HepG2 (cell line): ENCODE results near the gene KDM5B. TPM values are rescaled to one million over a fixed set of nuclear protein-coding genes. Genes with fewer than 3 reads are reported as not detected.

ENCODE experiments used
- ATAC-seq: fragments of 200-7000 bp; cut with Tn5 transposase; 3 replicates; pipeline ENCODE4 v1.9.1; 2020; ENCODE audit warnings: mild to moderate bottlenecking, moderate library complexity
- BruUV-seq: library from RNA; stranded (reverse); fragments of 400-500 nt; replicated peaks from 2 replicates; lab custom pipeline; 2021; lab: Mats Ljungman, UMichigan
- CTCF ChIA-PET: fragments of 300-600 bp; formaldehyde crosslinking; extraction: SDS; loops from one replicate; lab custom pipeline; 2021; ENCODE audit warnings: low total read pairs, inconsistent platforms, low intra/inter-chr PET ratio; lab: Yijun Ruan, JAX
- POLR2A ChIA-PET: fragments of 350-600 bp; sonication (Branson Sonifier 250); formaldehyde crosslinking; loops from one replicate; lab custom pipeline; 2020; ENCODE audit warnings: antibody characterized with exemption, inconsistent platforms; lab: Yijun Ruan, JAX
- DNase-seq: peaks from one replicate; pipeline ENCODE4 v3.0.0-alpha.2; 2015; ENCODE audit warnings: low spot score
- FAIRE-seq: peaks from 3 replicates; lab custom pipeline; 2011; peaks lifted over from hg19 to GRCh38; lab: Jason Lieb, UNC
- H2AFZ ChIP-seq: one replicate; pipeline ENCODE4 v1.6.1; 2011; ENCODE audit warnings: low read length, inconsistent platforms
- H3K27ac ChIP-seq: fragments of 300-600 bp; 3 replicates; pipeline ENCODE4 v1.8.0; 2011; ENCODE audit warnings: mixed run types, mild to moderate bottlenecking, mixed read lengths, low read length, inconsistent platforms; ENCODE audit not compliant: insufficient read depth; ENCODE audit errors: extremely low read length
- H3K27me3 ChIP-seq, 2 experiments: fragments of 200-600 bp in 1 of 2; 2 replicates in 1 of 2; 3 replicates in 1 of 2; pipeline versions ENCODE4 v1.6.0 to v1.8.0; 2011; ENCODE audit warnings: low read length in 2 of 2, mild to moderate bottlenecking in 2 of 2, moderate library complexity in 2 of 2, inconsistent platforms in 1 of 2; ENCODE audit not compliant: insufficient read depth in 2 of 2, control insufficient read depth in 1 of 2
- H3K36me3 ChIP-seq, 2 experiments: fragments of 200-600 bp in 1 of 2; replicated peaks in 1 of 2; 2 replicates in 1 of 2; 3 replicates in 1 of 2; pipeline versions ENCODE4 v1.5.1 to v1.8.0; 2011; ENCODE audit warnings: low read length in 2 of 2, inconsistent platforms in 1 of 2; ENCODE audit not compliant: insufficient read depth in 2 of 2, control insufficient read depth in 1 of 2
- H3K4me1 ChIP-seq: 2 replicates; pipeline ENCODE4 v1.5.1; 2012; ENCODE audit warnings: low read length, inconsistent platforms; ENCODE audit not compliant: insufficient read depth
- H3K4me2 ChIP-seq: 2 replicates; pipeline ENCODE4 v1.6.0; 2011; ENCODE audit warnings: low read depth, low read length, inconsistent platforms
- H3K4me3 ChIP-seq, 3 experiments: fragments of 200-600 bp in 1 of 3; sonication (generic), shearing (Covaris generic) in 1 of 3; replicated peaks in 1 of 3; 2 replicates each; pipeline ENCODE4 v1.5.1; 2011 to 2016; ENCODE audit warnings: low read length in 3 of 3, inconsistent platforms in 2 of 3, low read depth in 2 of 3, mild to moderate bottlenecking in 2 of 3, control low read depth in 1 of 3, mixed read lengths in 1 of 3; ENCODE audit not compliant: insufficient read depth in 1 of 3
- H3K79me2 ChIP-seq: one replicate; pipeline ENCODE4 v1.6.1; 2011; ENCODE audit warnings: low read length, inconsistent platforms; ENCODE audit not compliant: insufficient read depth
- H3K9ac ChIP-seq: 2 replicates; pipeline ENCODE4 v1.6.0; 2011; ENCODE audit warnings: mild to moderate bottlenecking, low read depth, low read length, inconsistent platforms; ENCODE audit not compliant: insufficient read depth
- H3K9me3 ChIP-seq: 2 replicates; pipeline ENCODE4 v1.5.1; 2012; ENCODE audit warnings: mild to moderate bottlenecking, low read length
- H4K20me1 ChIP-seq: 2 replicates; pipeline ENCODE4 v1.6.0; 2011; ENCODE audit warnings: inconsistent platforms, mild to moderate bottlenecking, low read length, moderate library complexity; ENCODE audit not compliant: insufficient read depth
- ATF2 ChIP-seq: sonication (generic); formaldehyde crosslinking; IDR thresholded peaks from 2 replicates; pipeline ENCODE4 v1.4.0; 2020; ENCODE audit warnings: missing genetic modification reagents
- FOXJ3 ChIP-seq: sonication (generic); formaldehyde crosslinking; IDR thresholded peaks from 2 replicates; pipeline ENCODE4 v1.4.0; 2020; ENCODE audit warnings: missing genetic modification reagents, mild to moderate bottlenecking, borderline replicate concordance
- HDAC6 ChIP-seq: fragments of 200-600 bp; sonication (generic); IDR thresholded peaks from 2 replicates; pipeline ENCODE4 v1.7.0; 2017; ENCODE audit warnings: mild to moderate bottlenecking, antibody characterized with exemption, low read length, low read depth
- HNRNPL ChIP-seq: fragments of 200-400 bp; formaldehyde crosslinking; IDR thresholded peaks from 2 replicates; pipeline ENCODE4 v1.6.1; 2017; ENCODE audit warnings: mild to moderate bottlenecking, low read depth, low read length
- MATR3 ChIP-seq: sonication (generic); formaldehyde crosslinking; IDR thresholded peaks from 2 replicates; pipeline ENCODE4 v1.4.0; 2020; ENCODE audit warnings: missing genetic modification reagents
- MBNL3 ChIP-seq: fragments of 250-450 bp; sonication (Bioruptor Pico); conservative IDR thresholded peaks from 2 replicates; pipeline ENCODE4 v1.8.0; 2022; ENCODE audit warnings: mild to moderate bottlenecking, inconsistent platforms
- NAIF1 ChIP-seq: sonication (generic); formaldehyde crosslinking; IDR thresholded peaks from 2 replicates; pipeline ENCODE4 v1.5.0; 2020; ENCODE audit warnings: mild to moderate bottlenecking, missing genetic modification reagents, borderline replicate concordance
- RAD51 ChIP-seq: fragments of 450-650 bp; IDR thresholded peaks from 2 replicates; pipeline ENCODE4 v1.6.1; 2016; ENCODE audit warnings: borderline replicate concordance
- RARG ChIP-seq: sonication (generic); formaldehyde crosslinking; IDR thresholded peaks from 2 replicates; pipeline ENCODE4 v1.4.0; 2020; ENCODE audit warnings: low read depth, mild to moderate bottlenecking, missing genetic modification reagents
- RBM22 ChIP-seq: fragments of 200-400 bp; formaldehyde crosslinking; optimal IDR thresholded peaks from 2 replicates; pipeline ENCODE3; 2017; ENCODE audit warnings: mild to moderate bottlenecking, low read length, moderate library complexity
- ZBTB34 ChIP-seq: sonication (generic); formaldehyde crosslinking; IDR thresholded peaks from 2 replicates; pipeline ENCODE4 v1.8.0; 2022; ENCODE audit warnings: mild to moderate bottlenecking, missing genetic modification reagents
- ZKSCAN5 ChIP-seq: sonication (generic); formaldehyde crosslinking; IDR thresholded peaks from 2 replicates; pipeline ENCODE4 v1.5.1; 2020; ENCODE audit warnings: mild to moderate bottlenecking, missing genetic modification reagents
- ZNF274 ChIP-seq: sonication (generic); formaldehyde crosslinking; IDR thresholded peaks from 2 replicates; pipeline ENCODE4 v1.5.1; 2020; ENCODE audit warnings: mild to moderate bottlenecking, missing genetic modification reagents
- ZNF326 ChIP-seq: sonication (generic); formaldehyde crosslinking; IDR thresholded peaks from 2 replicates; pipeline ENCODE4 v1.4.0; 2020; ENCODE audit warnings: missing genetic modification reagents, borderline replicate concordance
- ZNF329 ChIP-seq: sonication (generic); formaldehyde crosslinking; IDR thresholded peaks from 2 replicates; pipeline ENCODE4 v1.9.0; 2021; ENCODE audit warnings: low read depth, mild to moderate bottlenecking, missing genetic modification reagents
- ZNF367 ChIP-seq: sonication (generic); formaldehyde crosslinking; IDR thresholded peaks from 2 replicates; pipeline ENCODE4 v1.4.0; 2020; ENCODE audit warnings: missing genetic modification reagents, borderline replicate concordance
- ZNF468 ChIP-seq: sonication (generic); formaldehyde crosslinking; IDR thresholded peaks from 2 replicates; pipeline ENCODE4 v1.8.0; 2022; ENCODE audit warnings: mild to moderate bottlenecking, moderate library complexity, missing genetic modification reagents
- ZNF501 ChIP-seq: sonication (generic); formaldehyde crosslinking; IDR thresholded peaks from 2 replicates; pipeline ENCODE4 v1.5.1; 2020; ENCODE audit warnings: mild to moderate bottlenecking, moderate library complexity, missing genetic modification reagents
- ZNF619 ChIP-seq: sonication (generic); formaldehyde crosslinking; IDR thresholded peaks from 2 replicates; pipeline ENCODE4 v1.4.0; 2020; ENCODE audit warnings: mild to moderate bottlenecking, missing genetic modification reagents
- WGBS: methylation state at CpG from one replicate; pipeline ENCODE4 v1.1.6; 2017; ENCODE audit warnings: low lambda C conversion rate; 5-methylcytosine and 5-hydroxymethylcytosine counted together
- in situ Hi-C: cut with HindIII; loops from 2 replicates; pipeline ENCODE4 v1.10.0; 2017; ENCODE audit warnings: low pct_unique_long_range_greater_than_20kb; ENCODE audit not compliant: extremely low pct_ligation_motif_present
- intact Hi-C: fragments of 100-400 bp; cut with micrococcal nuclease; formaldehyde crosslinking; loops from one replicate; pipeline ENCODE4 v1.10.0; 2022; ENCODE audit not compliant: unreplicated experiment
- polyA plus RNA-seq, 8 experiments: library from polyadenylated mRNA; depleted of rRNA in 3 of 8; stranded (reverse) in 7 of 8; unstranded in 1 of 8; fragments of >200 nt; fragmentation: Illumina TruSeq in 4 of 8; extraction: Trizol in 4 of 8; gene quantifications; 2 replicates each; pipeline versions ENCODE4 v1.2.1 to v1.2.3, GENCODE V29; 2011 to 2016; ENCODE audit warnings: low read depth in 4 of 8, missing spikeins in 1 of 8, mixed read lengths in 1 of 8; ENCODE audit not compliant: insufficient read depth in 1 of 8
- total RNA-seq, 5 experiments: library from RNA; depleted of rRNA; stranded (reverse); fragments of >200 nt; fragmentation: Illumina TruSeq; extraction: Trizol; gene quantifications; 2 replicates each; pipeline ENCODE4 v1.2.3, GENCODE V29; 2016; ENCODE audit warnings: low read depth in 1 of 5

KDM5B gene
- total and polyA plus RNA-seq, 2 of the 13 experiments (the other 11 are each of a cell fraction or from before 2014, with no cell fraction given) = 34.2 to 35.4 TPM

DNA sequence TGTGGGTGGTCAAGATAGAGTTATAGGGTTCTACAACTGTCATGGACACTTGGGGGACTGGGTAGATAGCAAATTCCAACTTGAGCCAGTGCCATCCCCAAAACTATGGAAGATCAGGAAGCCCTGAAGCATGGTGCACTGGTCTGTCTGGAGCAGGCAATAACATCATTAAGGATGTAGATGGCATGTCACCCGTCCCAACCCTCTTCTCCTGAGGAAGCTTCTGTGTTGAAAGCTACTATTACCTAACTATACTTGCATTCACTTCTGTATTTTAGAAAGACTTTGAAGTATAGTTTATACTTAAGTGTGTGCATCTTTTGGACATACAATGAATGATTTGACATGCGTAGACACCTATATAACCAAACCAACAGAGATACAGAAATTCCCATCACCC, 47.8 kb upstream of the KDM5B start:
- H3K4me1 ChIP-seq = peaks cover 59% of the 10 kb centered on the region
- TF ChIP-seq ZNF468 = no peak
- no peak for TF ChIP-seq ZNF329
- TF ChIP-seq RAD51 = no peak
- no peak for TF ChIP-seq ZKSCAN5
- TF ChIP-seq HDAC6 = no peak
- TF ChIP-seq ZNF326 = no peak
- peaks cover 1 to 12% of the 10 kb centered on the region in 2 experiments; a peak in 2 of 5 replicates for H3K36me3 ChIP-seq
- H2AFZ ChIP-seq = no peak overlapping the region
- peak overlapping the region; percentile 62 for H3K27ac ChIP-seq
- CTCF ChIA-PET = no interaction called here
- intact Hi-C loops (no loop called here), in situ Hi-C loops (loop anchor here (5.0 kb wide), 1 partner anchor 44 kb away; the partner anchor contains the start of gene PCAT6)
- no peaks in the 10 kb centered on the region for H3K9me3 ChIP-seq
- H3K9ac ChIP-seq = no peak overlapping the region
- POLR2A ChIA-PET = no interaction called here
- DNase-seq (no peak), ATAC-seq (no peak), FAIRE-seq (no peak)
- H3K4me3 ChIP-seq = no peak overlapping the region
- no peaks in the 10 kb centered on the region for H4K20me1 ChIP-seq
- H3K79me2 ChIP-seq = peaks cover 10% of the 10 kb centered on the region
- no TSS peak for BruUV-seq
- H3K4me2 ChIP-seq = no peak overlapping the region
- WGBS = 100% methylated on average over 2 of the region's 2 CpGs
- no peaks in the 10 kb centered on the region for H3K27me3 ChIP-seq

DNA sequence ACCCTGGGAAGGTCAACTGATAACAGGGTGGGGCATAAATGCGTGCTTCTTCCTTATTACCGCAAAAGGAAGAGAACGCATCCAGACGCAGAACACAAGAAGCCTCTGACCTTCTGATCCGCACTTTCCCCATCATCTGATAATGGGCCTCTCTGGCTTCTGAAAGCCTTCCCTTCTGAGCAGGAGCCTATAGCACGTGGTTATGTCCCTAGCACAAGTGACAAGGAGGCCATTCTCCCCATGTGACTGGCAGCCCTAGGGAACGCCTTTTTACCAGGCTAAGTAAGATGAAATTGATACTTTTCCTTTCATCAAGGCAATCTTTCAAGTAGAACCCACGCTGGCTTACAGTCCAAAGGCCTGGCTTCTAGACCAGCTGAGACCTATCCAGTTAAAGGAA, 46.6 kb upstream of the KDM5B start:
- Histone ChIP-seq H2AFZ (no peak overlapping the region), H3K27ac (no peak overlapping the region), H3K36me3 (peaks cover 1 to 12% of the 10 kb centered on the region in 2 experiments; a peak in 2 of 5 replicates), H3K9ac (no peak overlapping the region), H3K4me3 (no peak overlapping the region), H3K27me3 (no peaks in the 10 kb centered on the region), H3K79me2 (peaks cover 5% of the 10 kb centered on the region), H3K4me2 (no peak overlapping the region), H3K4me1 (peaks cover 58% of the 10 kb centered on the region), H4K20me1 (no peaks in the 10 kb centered on the region), H3K9me3 (no peaks in the 10 kb centered on the region)
- no peak for ATAC-seq
- BruUV-seq = no TSS peak
- CTCF ChIA-PET = no interaction called here
- FAIRE-seq = no peak
- intact Hi-C loops = no loop called here
- 96% methylated on average over 8 of the region's 8 CpGs for WGBS
- in situ Hi-C loops = loop anchor here (5.0 kb wide), 1 partner anchor 42 kb away; the partner anchor contains the start of gene PCAT6
- DNase-seq = no peak
- POLR2A ChIA-PET = no interaction called here
- no peak for TF ChIP-seq RBM22
- no peak for TF ChIP-seq NAIF1 (CRISPR knock-in tag)
- no peak for TF ChIP-seq ATF2 (CRISPR knock-in tag)
- no peak for TF ChIP-seq ZNF274 (CRISPR knock-in tag)
- TF ChIP-seq MBNL3 (CRISPR knock-in tag) = no peak
- no peak for TF ChIP-seq RARG (CRISPR knock-in tag)
- no peak for TF ChIP-seq HNRNPL
- TF ChIP-seq FOXJ3 (CRISPR knock-in tag) = no peak
- no peak for TF ChIP-seq ZBTB34
- no peak for TF ChIP-seq ZNF367
- no peak for TF ChIP-seq ZNF501 (CRISPR knock-in tag)
- no peak for TF ChIP-seq ZNF619 (CRISPR knock-in tag)
- no peak for TF ChIP-seq MATR3 (CRISPR knock-in tag)
